ENCODE results near the gene STX7.

STX7 gene

GRCh38 chr6:132506869-132507808 is 5.8 kb downstream of the STX7 start:
- DNase-seq (ENCODE audit: low read depth): no peak

DNA sequence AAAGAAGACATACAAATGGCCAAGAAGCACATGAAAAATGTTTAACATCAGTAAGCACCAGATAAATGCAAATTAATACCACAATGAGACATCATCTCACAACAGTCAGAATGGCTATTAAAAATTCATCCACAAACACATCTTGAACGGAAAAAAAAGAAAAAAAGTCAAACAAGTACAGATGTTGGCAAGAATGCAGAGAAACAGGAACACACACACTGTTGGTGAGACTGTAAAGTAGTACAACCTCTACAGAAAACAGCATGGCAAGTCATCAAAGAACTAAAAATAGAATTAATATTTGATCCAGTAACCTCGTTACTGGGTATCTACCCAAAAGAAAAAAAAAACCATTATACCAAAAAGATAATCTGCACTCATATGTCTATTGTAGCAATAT is 6.5 kb downstream of the STX7 start:
- DNase-seq (ENCODE audit: low read depth): no peak

GRCh38 chr6:132505158-132505557 is 7.8 kb downstream of the STX7 start:
- no peak for DNase-seq (ENCODE audit: low read depth)

DNA sequence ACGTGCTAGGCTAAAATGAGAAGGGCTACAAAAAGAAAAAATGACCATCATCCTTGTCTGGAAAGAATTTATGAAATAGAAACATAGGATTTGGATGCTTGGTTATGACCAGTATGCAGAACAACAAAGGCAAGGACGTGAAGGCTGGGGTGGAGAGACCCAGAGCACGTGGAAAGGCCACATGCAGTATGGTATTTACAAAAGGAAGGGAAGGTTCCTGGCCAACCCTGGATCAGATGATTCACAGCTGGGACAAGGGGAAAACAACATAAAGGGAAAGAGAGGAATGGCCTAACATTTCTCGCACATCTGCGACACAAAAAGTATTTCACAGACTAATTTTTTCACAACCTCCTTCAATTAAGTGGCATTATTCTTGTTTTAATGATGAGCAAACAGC is 8.2 kb downstream of the STX7 start:
- DNase-seq (ENCODE audit: low read depth): no peak

GRCh38 chr6:132499757-132500156 is 13.2 kb downstream of the STX7 start:
- no peak for DNase-seq (ENCODE audit: low read depth)

DNA sequence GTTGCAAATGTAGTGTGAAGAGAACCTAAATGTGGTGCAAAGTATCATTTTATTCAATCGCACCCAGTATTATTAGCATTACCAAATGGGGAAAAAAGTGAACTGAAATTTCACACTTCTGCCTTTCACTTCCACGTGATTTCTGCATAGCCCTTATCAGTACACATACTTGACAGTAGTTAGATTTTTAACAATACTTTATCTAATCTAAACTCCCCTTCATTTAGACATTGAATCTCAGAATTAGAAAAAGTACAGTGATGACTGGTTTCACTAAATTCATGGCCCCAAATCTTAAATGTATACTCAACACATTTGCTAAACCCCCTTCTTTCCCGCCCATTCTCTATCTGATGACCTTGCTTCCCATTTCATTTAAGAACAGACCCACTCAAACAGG is 14.3 kb downstream of the STX7 start:
- DNase-seq (ENCODE audit: low read depth): no peak

- DNase-seq (ENCODE audit: low read depth): no peak
These were observed 16.3 kb downstream of the STX7 start for GRCh38 chr6:132496519-132497180.

- DNase-seq (ENCODE audit: low read depth): no peak
These were observed 17.3 kb downstream of the STX7 start for GRCh38 chr6:132495604-132496079.

- no peak for DNase-seq (ENCODE audit: low read depth)
These were observed 18.0 kb downstream of the STX7 start for GRCh38 chr6:132494954-132495353.

- no peak for DNase-seq (ENCODE audit: low read depth)
These were observed 21.0 kb downstream of the STX7 start for GRCh38 chr6:132491881-132492280.

- DNase-seq (ENCODE audit: low read depth): no peak
These were observed 21.6 kb downstream of the STX7 start for GRCh38 chr6:132491303-132491702.

GRCh38 chr6:132490478-132491204 is 22.3 kb downstream of the STX7 start:
- no peak for DNase-seq (ENCODE audit: low read depth)

DNA sequence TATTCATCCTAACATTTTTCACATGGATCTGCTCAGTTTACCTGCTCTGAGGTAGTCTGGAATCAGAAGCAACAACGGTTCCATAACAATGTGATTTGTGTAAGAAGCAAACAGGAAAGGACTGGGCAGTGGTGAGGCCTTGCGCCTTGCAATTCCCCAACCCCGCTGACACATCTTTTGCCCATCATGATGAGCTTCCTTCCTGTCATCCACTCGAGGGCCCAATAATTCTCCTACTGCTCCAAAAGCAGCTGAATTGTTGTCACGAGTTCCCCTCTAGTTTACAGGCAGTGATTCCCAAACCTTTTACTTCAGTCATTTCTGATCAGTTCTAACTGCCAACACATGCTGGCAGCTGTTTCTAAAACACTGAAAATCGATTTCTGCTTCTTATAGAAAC is 22.9 kb downstream of the STX7 start:
- DNase-seq (ENCODE audit: low read depth): no peak

GRCh38 chr6:132489376-132489775 is 23.5 kb downstream of the STX7 start:
- DNase-seq (ENCODE audit: low read depth): no peak

DNA sequence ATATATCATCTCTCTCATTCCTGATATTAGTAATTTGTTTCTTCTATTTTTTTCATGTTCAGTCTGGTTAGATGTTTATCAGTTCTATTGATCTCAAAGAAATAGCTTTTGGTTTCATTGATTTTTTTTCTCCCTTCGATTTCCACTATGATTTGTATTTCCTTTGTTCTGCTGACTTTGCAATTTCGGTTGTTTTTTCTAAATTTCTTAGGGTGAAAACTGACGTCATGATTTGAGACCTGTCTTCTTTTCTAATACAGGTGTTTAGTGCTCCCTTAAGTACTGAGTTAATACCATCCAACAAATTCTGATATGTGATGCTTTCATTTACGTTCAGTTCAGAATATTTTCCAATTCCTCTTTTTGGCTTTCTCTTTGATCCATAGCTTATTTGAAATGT is 25.2 kb downstream of the STX7 start:
- DNase-seq (ENCODE audit: low read depth): no peak

GRCh38 chr6:132484680-132485018 is 28.3 kb downstream of the STX7 start:
- no peak for DNase-seq (ENCODE audit: low read depth)

- DNase-seq (ENCODE audit: low read depth): peak; percentile 16
These were observed 28.9 kb downstream of the STX7 start for GRCh38 chr6:132483779-132484679.

DNA sequence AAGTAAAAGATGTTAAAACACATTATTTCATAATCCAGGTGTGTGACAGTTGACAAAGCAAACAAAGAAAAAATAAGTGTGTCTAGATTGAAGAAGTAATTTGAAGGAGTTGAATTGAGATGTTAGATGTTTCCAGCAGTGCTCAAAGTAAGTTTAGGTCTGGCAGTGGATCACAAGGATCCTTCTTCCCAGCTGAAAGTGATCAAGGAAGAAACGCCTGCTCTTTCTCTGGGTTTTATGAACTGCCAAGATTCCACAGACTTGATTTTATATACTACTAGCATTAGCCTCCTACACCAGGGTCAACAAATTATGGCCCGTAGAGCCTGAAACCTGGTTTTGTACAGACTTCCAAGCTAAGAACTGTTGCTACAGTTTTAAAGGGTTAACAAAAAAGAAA is 30.3 kb downstream of the STX7 start:
- no peak for DNase-seq (ENCODE audit: low read depth)

- no peak for DNase-seq (ENCODE audit: low read depth)
These were observed 31.7 kb downstream of the STX7 start for GRCh38 chr6:132481189-132481588.

DNA sequence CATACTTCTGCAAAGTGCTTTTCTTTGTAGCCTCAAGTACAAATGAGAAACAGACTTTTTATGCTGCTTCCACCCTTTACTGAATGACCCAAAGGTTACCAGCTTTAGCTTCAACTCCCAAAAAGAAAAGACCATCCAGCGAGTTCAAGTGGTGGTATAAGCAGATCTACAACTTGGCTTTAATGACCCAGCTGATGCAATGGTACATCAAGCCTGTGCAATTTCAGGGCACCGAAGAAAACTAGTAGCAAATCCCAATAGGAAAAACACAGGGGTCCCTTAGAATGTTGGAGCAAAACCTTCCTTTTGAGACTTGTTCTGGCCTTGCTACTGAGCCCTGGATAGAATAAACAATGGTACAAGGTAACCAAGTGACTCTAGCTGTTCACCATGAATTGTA is 33.8 kb downstream of the STX7 start:
- no peak for DNase-seq (ENCODE audit: low read depth)

DNA sequence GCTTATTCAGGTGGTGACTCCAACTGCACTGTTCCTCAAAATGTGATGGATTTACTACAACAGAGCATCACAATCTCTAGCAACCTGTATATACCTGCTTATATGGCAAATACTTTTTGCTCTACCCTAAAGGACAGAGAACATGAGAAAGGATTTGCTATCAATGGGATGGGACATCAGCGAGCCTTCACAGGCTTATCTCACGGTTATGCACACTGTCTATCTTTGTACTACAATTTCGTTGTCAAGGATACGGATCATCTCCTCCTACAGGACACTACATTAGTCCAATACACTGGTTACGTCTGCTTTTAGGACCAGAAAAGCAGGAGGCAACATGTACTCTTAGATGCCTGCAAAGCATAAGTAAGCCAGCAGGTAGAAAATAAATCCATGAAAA is 34.2 kb downstream of the STX7 start:
- no peak for DNase-seq (ENCODE audit: low read depth)

- no peak for DNase-seq (ENCODE audit: low read depth)
These were observed 34.6 kb downstream of the STX7 start for GRCh38 chr6:132478266-132478665.

All from activated T-cell treated with anti-CD3 and anti-CD28 coated beads for 1 hour (primary cell).